AG04450 (cell line): ENCODE results near the gene TGFBR3. TPM values are rescaled to one million over a fixed set of nuclear protein-coding genes. Genes with fewer than 3 reads are reported as not detected.

Source experiments
- CTCF ChIA-PET: fragments of 300-600, 350-600 bp; formaldehyde crosslinking; extraction: SDS; loops from one replicate; lab custom pipeline; 2022; ENCODE audit warnings: antibody characterized with exemption, inconsistent platforms; lab: Charles Lee
- POLR2A ChIA-PET: fragments of 350-600 bp; formaldehyde crosslinking; extraction: SDS; loops from one replicate; lab custom pipeline; 2021; ENCODE audit warnings: antibody characterized with exemption, inconsistent platforms; lab: Yijun Ruan, JAX
- DNase-seq: peaks from one replicate; pipeline ENCODE4 v3.0.0-alpha.2; 2011; ENCODE audit warnings: low read depth, low spot score
- H3K27ac ChIP-seq: one replicate; pipeline ENCODE4 v1.5.1; 2012; ENCODE audit warnings: low read depth, low read length, control low read depth
- H3K27me3 ChIP-seq: one replicate; pipeline ENCODE4 v1.6.0; 2012; ENCODE audit warnings: low read length; ENCODE audit not compliant: control insufficient read depth, insufficient read depth
- H3K4me3 ChIP-seq: 2 replicates; pipeline ENCODE4 v1.5.1; 2011; ENCODE audit warnings: mild to moderate bottlenecking, low read depth, low read length, control low read depth
- H3K9me3 ChIP-seq: 2 replicates; pipeline ENCODE4 v1.5.1; 2012; ENCODE audit warnings: low read length; ENCODE audit not compliant: control insufficient read depth, insufficient read depth
- CTCF ChIP-seq: IDR thresholded peaks from 2 replicates; pipeline ENCODE4 v1.5.1; 2011; ENCODE audit warnings: low read depth, low read length, control low read depth, inconsistent platforms
- polyA plus RNA-seq: library from polyadenylated mRNA; depleted of rRNA; stranded (reverse); fragments of >200 nt; gene quantifications from 2 replicates; pipeline ENCODE4 v1.2.3, GENCODE V29; 2011

TGFBR3 gene
- polyA plus RNA-seq, 1 experiment: 36.5 TPM

DNA sequence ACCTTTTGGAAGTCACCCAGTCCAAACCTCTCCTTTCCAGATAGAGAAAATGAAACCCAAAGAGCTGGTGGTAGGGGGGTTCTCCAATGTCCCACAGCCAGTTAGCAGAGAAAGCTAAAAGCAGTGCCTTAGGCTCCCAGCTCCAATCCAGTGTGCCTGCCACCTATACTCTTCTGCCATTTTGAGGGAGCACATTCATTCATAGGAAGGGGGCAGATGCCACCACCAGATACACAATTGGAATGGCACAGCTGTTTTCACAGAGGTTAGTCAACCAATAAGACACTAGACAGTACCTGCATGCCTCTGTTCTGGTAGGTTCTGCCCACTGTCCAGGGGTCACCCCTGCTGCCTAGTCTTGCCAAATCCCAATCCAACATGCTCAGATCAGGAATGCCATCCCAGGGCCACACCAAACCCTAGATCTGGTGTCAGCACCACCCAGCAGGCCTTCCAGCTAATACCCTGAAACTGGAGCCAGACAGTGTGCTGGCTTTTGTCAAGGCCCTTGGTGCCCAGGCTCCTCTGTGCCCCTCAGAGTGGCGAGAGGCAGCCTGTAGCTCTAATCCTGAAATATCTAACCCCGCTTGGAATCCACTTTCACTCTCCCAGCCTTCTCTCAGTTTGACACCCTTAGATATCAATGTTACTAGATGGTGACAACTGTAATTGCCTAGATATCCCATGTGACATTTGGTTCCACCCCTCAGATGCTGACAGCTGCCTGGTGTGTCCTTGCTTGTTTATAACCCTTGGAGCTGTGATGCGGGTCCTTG lies 178.6 kb downstream of the TGFBR3 start:
- DNase-seq: no peak
- TF ChIP-seq CTCF: no peak
- Histone ChIP-seq H3K27me3 (no peaks in the 10 kb centered on the region), H3K27ac (no peak overlapping the region), H3K4me3 (no peak overlapping the region), H3K9me3 (no peaks in the 10 kb centered on the region)
- ChIA-PET POLR2A (interaction anchor here (0.5 kb wide), 1 partner anchor 60 kb away, joined by 4 read pairs; no protein-coding TSS in a partner anchor), CTCF (interaction anchor here (2.0 kb wide), 1 partner anchor 194 kb away, joined by 5 read pairs; no protein-coding TSS in a partner anchor)

GRCh38 chr1:91706140-91706957 lies 179.6 kb downstream of the TGFBR3 start:
- H3K27ac ChIP-seq: no peak overlapping the region
- no peak for TF ChIP-seq CTCF
- no peak for DNase-seq
- no peak overlapping the region for H3K4me3 ChIP-seq
- CTCF ChIA-PET: interaction anchor here (0.9 kb wide), 1 partner anchor 194 kb away, joined by 3 read pairs; no protein-coding TSS in a partner anchor
- H3K9me3 ChIP-seq: no peaks in the 10 kb centered on the region
- H3K27me3 ChIP-seq: no peaks in the 10 kb centered on the region
- POLR2A ChIA-PET: no interaction called here

- ChIA-PET POLR2A (interaction anchor here (0.7 kb wide), 1 partner anchor 95 kb away, joined by 3 read pairs; no protein-coding TSS in a partner anchor), CTCF (no interaction called here)
- Histone ChIP-seq H3K4me3 (no peak overlapping the region), H3K27ac (no peak overlapping the region), H3K9me3 (no peaks in the 10 kb centered on the region), H3K27me3 (no peaks in the 10 kb centered on the region)
- TF ChIP-seq CTCF: no peak
- DNase-seq: no peak
These were observed 181.2 kb downstream of the TGFBR3 start for GRCh38 chr1:91704746-91705145.

DNA sequence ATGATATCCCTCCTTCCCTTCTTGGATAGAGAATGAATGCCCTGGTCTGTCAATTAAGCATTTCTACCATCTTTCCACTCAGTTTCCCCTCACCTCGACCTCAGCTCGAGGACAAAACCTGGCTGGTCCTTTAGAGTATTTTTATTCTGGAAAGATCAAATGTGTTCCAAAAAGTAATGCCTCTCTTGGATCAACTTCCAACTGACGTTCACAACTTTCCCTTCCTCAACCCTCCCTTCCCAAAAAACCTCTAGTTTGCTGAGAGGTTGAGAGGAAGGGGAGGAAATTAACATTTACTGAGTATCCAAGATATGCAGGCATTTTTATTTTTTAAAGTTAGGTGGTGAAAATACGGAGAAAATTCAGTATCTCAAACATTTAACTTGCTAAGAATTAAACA lies 182.9 kb downstream of the TGFBR3 start:
- Histone ChIP-seq H3K27me3 (no peaks in the 10 kb centered on the region), H3K27ac (no peak overlapping the region), H3K9me3 (no peaks in the 10 kb centered on the region), H3K4me3 (no peak overlapping the region)
- ChIA-PET POLR2A (no interaction called here), CTCF (no interaction called here)
- no peak for DNase-seq
- TF ChIP-seq CTCF: no peak
